Right lobe of liver (tissue), 6 donors: Measurements from ENCODE around the gene EDRF1. TPM values are rescaled to one million over a fixed set of nuclear protein-coding genes. Genes with fewer than 3 reads are reported as not detected.

Source experiments
- ATAC-seq, 4 donors: fragments of 200-7000 bp; cut with Tn5 transposase; one replicate each; pipeline ENCODE4 v1.9.1; 2020; ENCODE audit warnings: mild to moderate bottlenecking in 4 of 4, moderate library complexity in 4 of 4
- DNase-seq, 3 donors: peaks; one replicate each; pipeline ENCODE4 v3.0.0-alpha.2; 2020
- H3K27ac ChIP-seq, 3 donors: fragments of 200-600 bp; one replicate each; pipeline ENCODE4 v1.8.0; 2022
- H3K27me3 ChIP-seq, 2 donors: fragments of 200-600 bp; one replicate each; pipeline ENCODE4 v1.8.0; 2022
- H3K36me3 ChIP-seq, 4 donors: fragments of 200-600 bp; sonication (generic) in 1 of 4; one replicate each; pipeline versions ENCODE4 v1.5.1 to v1.8.0; 2017 to 2022; ENCODE audit warnings: control low read depth in 1 of 4
- H3K4me1 ChIP-seq, 4 donors: fragments of 200-600 bp; sonication (generic) in 1 of 4; one replicate each; pipeline versions ENCODE4 v1.5.1 to v1.8.0; 2017 to 2022; ENCODE audit warnings: control low read depth in 1 of 4
- H3K4me3 ChIP-seq, 3 donors: fragments of 200-600 bp; one replicate each; pipeline ENCODE4 v1.8.0; 2022
- H3K9me3 ChIP-seq, 4 donors: fragments of 200-600 bp; sonication (generic) in 1 of 4; one replicate each; pipeline versions ENCODE4 v1.5.1 to v1.8.0; 2017 to 2022; ENCODE audit warnings: control low read depth in 1 of 4
- CTCF ChIP-seq, 4 donors: fragments of 200-600 bp in 3 of 4; fragments of 450-650 bp in 1 of 4; IDR thresholded peaks; one replicate each; pipeline versions ENCODE4 v1.5.1 to v1.8.0; 2016 to 2022; ENCODE audit warnings: antibody characterized with exemption in 4 of 4, mild to moderate bottlenecking in 2 of 4
- POLR2A ChIP-seq: fragments of 450-650 bp; IDR thresholded peaks from one replicate; pipeline ENCODE4 v1.6.1; 2017; ENCODE audit warnings: antibody characterized with exemption, mild to moderate bottlenecking
- WGBS: methylation state at CpG from one replicate; pipeline ENCODE4 v1.1.6; 2018; ENCODE audit warnings: low coverage, low lambda C conversion rate; ENCODE audit not compliant: insufficient coverage; ENCODE audit errors: missing lambda C conversion rate; 5-methylcytosine and 5-hydroxymethylcytosine counted together
- intact Hi-C, 2 donors: fragments of 100-400 bp; cut with DNase I; formaldehyde crosslinking; loops; one replicate each; pipeline versions ENCODE4 v1.11.2 to v1.14.1; 2022
- total RNA-seq, 6 experiments: library from RNA; depleted of rRNA in 2 of 6; stranded (reverse); fragments of >200 nt in 2 of 6; fragmentation: NEBNext Ultra II Directional in 3 of 6; extraction: Animal tissue kit (Norgen Biotek cat#: 25700) in 3 of 6; gene quantifications; one replicate each; pipeline versions ENCODE4 v1.1.0 to v1.2.4, GENCODE V29; 2016 to 2023
- donor health status: DM: no; HTN: yes; CAD: no.
- donor health status: DM: no; HTN: no; CAD: no.
- donor health status: DM: no; HTN: no; CAD: no.
- donor health status: DM: no; HTN: yes; CAD: no.
- donor health status: DM: no; HTN: yes; CAD: no.

The EDRF1 gene
- total RNA-seq, 6 experiments from 2014 or later, result 6.5 to 8.5 (median 8.1) TPM

- intact Hi-C loops, result no loop called here
- Histone ChIP-seq H3K27ac (no peak overlapping the region), H3K36me3 (peaks cover 0 to 57% (median 9%) of the 10 kb centered on the region in 4 donors), H3K4me3 (no peak overlapping the region), H3K27me3 (no peaks in the 10 kb centered on the region), H3K9me3 (no peaks in the 10 kb centered on the region), H3K4me1 (no peaks in the 10 kb centered on the region)
- ATAC-seq (no peak), DNase-seq (no peak)
- WGBS, result 63% methylated on average over 5 of the region's 5 CpGs
- no peak for TF ChIP-seq POLR2A
- no peak for TF ChIP-seq CTCF (IDR thresholded peaks at IDR 0.05)
Measured at GRCh38 chr10:125756196-125756595, 36.7 kb downstream of the EDRF1 start.

- Histone ChIP-seq H3K4me1 (no peaks in the 10 kb centered on the region), H3K27ac (no peak overlapping the region), H3K9me3 (no peaks in the 10 kb centered on the region), H3K36me3 (peaks cover 0 to 51% (median 5%) of the 10 kb centered on the region in 4 donors), H3K4me3 (no peak overlapping the region), H3K27me3 (no peaks in the 10 kb centered on the region)
- no peak for DNase-seq
- 85% methylated on average over 5 of the region's 5 CpGs for WGBS
- no peak for TF ChIP-seq CTCF (IDR thresholded peaks at IDR 0.05)
- no peak for TF ChIP-seq POLR2A
- intact Hi-C loops, result no loop called here
- no peak for ATAC-seq
Measured at GRCh38 chr10:125756853-125757487, 37.5 kb downstream of the EDRF1 start.

- Histone ChIP-seq H3K27ac (no peak overlapping the region), H3K9me3 (no peaks in the 10 kb centered on the region), H3K36me3 (peaks cover 0 to 50% (median 5%) of the 10 kb centered on the region in 4 donors), H3K27me3 (no peaks in the 10 kb centered on the region), H3K4me1 (no peaks in the 10 kb centered on the region), H3K4me3 (no peak overlapping the region)
- no peak for TF ChIP-seq CTCF (IDR thresholded peaks at IDR 0.05)
- TF ChIP-seq POLR2A, result no peak
- no peak for ATAC-seq
- WGBS, result 85% methylated on average over 4 of the region's 4 CpGs
- intact Hi-C loops, result no loop called here
- no peak for DNase-seq
Measured at GRCh38 chr10:125757742-125758141, 38.2 kb downstream of the EDRF1 start.

GRCh38 chr10:125761961-125762360 lies 42.5 kb downstream of the EDRF1 start:
- no peak overlapping the region for H3K4me3 ChIP-seq
- no peak overlapping the region for H3K27ac ChIP-seq
- WGBS, result 73% methylated on average over 1 of the region's 1 CpG
- intact Hi-C loops, result no loop called here
- TF ChIP-seq POLR2A, result no peak
- no peak for TF ChIP-seq CTCF (IDR thresholded peaks at IDR 0.05)
- H3K36me3 ChIP-seq, result peaks cover 0 to 40% (median 6%) of the 10 kb centered on the region in 4 donors
- no peaks in the 10 kb centered on the region for H3K27me3 ChIP-seq
- ATAC-seq (no peak), DNase-seq (no peak)
- no peaks in the 10 kb centered on the region for H3K4me1 ChIP-seq
- no peaks in the 10 kb centered on the region for H3K9me3 ChIP-seq
